Progenitor cell of endocrine pancreas (in vitro differentiated cells): ENCODE measurements around the gene GAMT. TPM values are rescaled to one million over a fixed set of nuclear protein-coding genes. Genes with fewer than 3 reads are reported as not detected.

Source experiments
- DNase-seq: peaks from one replicate; pipeline ENCODE4 v3.0.0; 2021; ENCODE audit warnings: low spot score; ENCODE audit not compliant: unreplicated experiment
- H3K27ac Mint-ChIP-seq: 2 replicates; pipeline ENCODE4 v1.8.0; 2021; ENCODE audit warnings: mild to moderate bottlenecking, moderate library complexity, mixed read lengths
- H3K27me3 Mint-ChIP-seq: 2 replicates; pipeline ENCODE4 v1.8.0; 2021; ENCODE audit warnings: mixed read lengths
- H3K36me3 Mint-ChIP-seq: 2 replicates; pipeline ENCODE4 v1.8.0; 2022; ENCODE audit warnings: mixed read lengths; ENCODE audit not compliant: insufficient read depth
- H3K4me1 Mint-ChIP-seq: 2 replicates; pipeline ENCODE4 v1.8.0; 2021; ENCODE audit warnings: low read depth, mixed read lengths
- H3K4me3 Mint-ChIP-seq: 2 replicates; pipeline ENCODE4 v1.8.0; 2021; ENCODE audit warnings: low read depth, mild to moderate bottlenecking, moderate library complexity, mixed read lengths
- H3K9me3 Mint-ChIP-seq: 2 replicates; pipeline ENCODE4 v1.8.0; 2021; ENCODE audit warnings: low read depth, mixed read lengths
- CTCF ChIP-seq: fragments of 200-600 bp; sonication (generic); IDR thresholded peaks from one replicate; pipeline ENCODE4 v1.5.0; 2021; ENCODE audit warnings: antibody characterized with exemption, mild to moderate bottlenecking; ENCODE audit not compliant: unreplicated experiment
- long read RNA-seq: library from polyadenylated mRNA; unstranded; transcript quantifications from one replicate; pipeline ENCODE4 v2.0.0, GENCODE V29; 2020
- total RNA-seq: library from RNA; stranded (reverse); gene quantifications from 2 replicates; pipeline ENCODE4 v1.2.1, GENCODE V29; 2021

GAMT gene
- total RNA-seq: 47.0 and 48.5 TPM in 2 replicates
- long read RNA-seq, partial matches to known transcripts: 1 of 5 reads
- long read RNA-seq, other reads (novel, unspliced or antisense): 0 of 5 reads

GRCh38 chr19:1401138-1401888, at the start of gene GAMT:
TSS of gene GAMT (minus strand) at chr19:1401542. CDS start at chr19:1401476, 66 bp downstream.
- no peaks in the 10 kb centered on the region for H3K27me3 Mint-ChIP-seq

GRCh38 chr19:1449467-1450442, 48.4 kb upstream of the GAMT start, which contains the start of gene APC2:
TSS of gene APC2 (plus strand) at chr19:1450121. CDS start at chr19:1453002, 2,881 bp downstream.
- no peaks in the 10 kb centered on the region for H3K36me3 Mint-ChIP-seq
- no peaks in the 10 kb centered on the region for H3K9me3 Mint-ChIP-seq
- DNase-seq: no peak
- no peak within 1 kb of the TSS for H3K4me3 Mint-ChIP-seq
- no peak within 1 kb of the TSS for H3K27ac Mint-ChIP-seq
- H3K27me3 Mint-ChIP-seq: peaks cover 42% of the 10 kb centered on the region
- TF ChIP-seq CTCF: no peak
- no peaks in the 10 kb centered on the region for H3K4me1 Mint-ChIP-seq

More at GRCh38 chr19:1401138-1401888, at the start of gene GAMT:
- Mint-ChIP-seq H3K27ac (no peak within 1 kb of the TSS), H3K4me1 (peaks cover 2% of the 10 kb centered on the region), H3K9me3 (no peaks in the 10 kb centered on the region), H3K36me3 (no peaks in the 10 kb centered on the region), H3K4me3 (peak within 1 kb of the TSS; percentile 65)
- TF ChIP-seq CTCF: peak; percentile 53
- peak; percentile 44 for DNase-seq

- no peak for TF ChIP-seq CTCF
- peak overlapping the region; percentile 26 for H3K4me3 Mint-ChIP-seq
- H3K36me3 Mint-ChIP-seq: no peaks in the 10 kb centered on the region
- H3K4me1 Mint-ChIP-seq: no peaks in the 10 kb centered on the region
- H3K27ac Mint-ChIP-seq: no peak overlapping the region
- no peak for DNase-seq
- H3K9me3 Mint-ChIP-seq: no peaks in the 10 kb centered on the region
- H3K27me3 Mint-ChIP-seq: peaks cover 36% of the 10 kb centered on the region
Observed at GRCh38 chr19:1447944-1448343, 46.6 kb upstream of the GAMT start.

GRCh38 chr19:1447504-1447903, 46.2 kb upstream of the GAMT start:
- H3K27me3 Mint-ChIP-seq: peaks cover 34% of the 10 kb centered on the region
- peaks cover 3% of the 10 kb centered on the region for H3K36me3 Mint-ChIP-seq
- H3K27ac Mint-ChIP-seq: no peak overlapping the region
- peak overlapping the region; percentile 54 for H3K4me3 Mint-ChIP-seq
- no peak for TF ChIP-seq CTCF
- no peaks in the 10 kb centered on the region for H3K9me3 Mint-ChIP-seq
- no peak for DNase-seq
- H3K4me1 Mint-ChIP-seq: no peaks in the 10 kb centered on the region
